HepG2 (cell line): ENCODE measurements around the gene SCFD2. TPM values are rescaled to one million over a fixed set of nuclear protein-coding genes. Genes with fewer than 3 reads are reported as not detected.

Experiments
- CBX1 ChIP-seq: IDR thresholded peaks from one replicate; pipeline ENCODE4 v1.6.1; 2016; ENCODE audit warnings: antibody characterized with exemption, low read depth
- JDP2 ChIP-seq: sonication (generic); formaldehyde crosslinking; IDR thresholded peaks from 2 replicates; pipeline ENCODE4 v1.8.1; 2022; ENCODE audit warnings: missing genetic modification reagents, borderline replicate concordance
- KAT8 ChIP-seq: IDR thresholded peaks from 2 replicates; pipeline ENCODE4 v1.6.1; 2016; ENCODE audit warnings: missing genetic modification reagents, missing compliant biosample characterization
- NFKBIZ ChIP-seq: IDR thresholded peaks from 2 replicates; pipeline ENCODE4 v1.6.1; 2018; ENCODE audit warnings: missing genetic modification reagents, missing compliant biosample characterization
- PHF20 ChIP-seq: sonication (generic); formaldehyde crosslinking; IDR thresholded peaks from 2 replicates; pipeline ENCODE4 v1.5.0; 2020; ENCODE audit warnings: mild to moderate bottlenecking, missing genetic modification reagents
- SOX6 ChIP-seq, 2 experiments: fragments of 450-650 bp in 1 of 2; sonication (generic) in 1 of 2; formaldehyde crosslinking in 1 of 2; IDR thresholded peaks; 2 replicates each; pipeline versions ENCODE4 v1.4.0 to v1.6.1; 2017 to 2020; ENCODE audit warnings: antibody characterized with exemption in 1 of 2, mild to moderate bottlenecking in 1 of 2, missing genetic modification reagents in 1 of 2
- TRIM24 ChIP-seq: sonication (generic); formaldehyde crosslinking; IDR thresholded peaks from 2 replicates; pipeline ENCODE4 v1.8.0; 2022; ENCODE audit warnings: mild to moderate bottlenecking, missing genetic modification reagents
- ZC3H4 ChIP-seq: sonication (generic); formaldehyde crosslinking; IDR thresholded peaks from 2 replicates; pipeline ENCODE4 v1.4.0; 2020; ENCODE audit warnings: missing genetic modification reagents, borderline replicate concordance
- ZFP41 ChIP-seq: sonication (generic); formaldehyde crosslinking; IDR thresholded peaks from 2 replicates; pipeline ENCODE4 v1.4.0; 2020; ENCODE audit warnings: mild to moderate bottlenecking, missing genetic modification reagents, borderline replicate concordance
- ZMYM4 ChIP-seq: sonication (generic); formaldehyde crosslinking; IDR thresholded peaks from 2 replicates; pipeline ENCODE4 v1.8.1; 2023; ENCODE audit warnings: mild to moderate bottlenecking, missing genetic modification reagents
- ZNF383 ChIP-seq: sonication (generic); formaldehyde crosslinking; IDR thresholded peaks from 2 replicates; pipeline ENCODE4 v1.4.0; 2020; ENCODE audit warnings: missing genetic modification reagents, mild to moderate bottlenecking, borderline replicate concordance
- ZNF530 ChIP-seq: sonication (generic); formaldehyde crosslinking; IDR thresholded peaks from 2 replicates; pipeline ENCODE4 v1.5.0; 2020; ENCODE audit warnings: low read depth, mild to moderate bottlenecking, missing genetic modification reagents
- ZNF549 ChIP-seq: sonication (generic); formaldehyde crosslinking; IDR thresholded peaks from 2 replicates; pipeline ENCODE4 v1.5.0; 2020; ENCODE audit warnings: missing genetic modification reagents
- ZNF737 ChIP-seq: sonication (generic); formaldehyde crosslinking; IDR thresholded peaks from 2 replicates; pipeline ENCODE4 v1.5.0; 2020; ENCODE audit warnings: missing genetic modification reagents, mild to moderate bottlenecking, borderline replicate concordance
- polyA plus RNA-seq, 8 experiments: library from polyadenylated mRNA; depleted of rRNA in 3 of 8; stranded (reverse) in 7 of 8; unstranded in 1 of 8; fragments of >200 nt; fragmentation: Illumina TruSeq in 4 of 8; extraction: Trizol in 4 of 8; gene quantifications; 2 replicates each; pipeline versions ENCODE4 v1.2.1 to v1.2.3, GENCODE V29; 2011 to 2016; ENCODE audit warnings: low read depth in 4 of 8, missing spikeins in 1 of 8, mixed read lengths in 1 of 8; ENCODE audit not compliant: insufficient read depth in 1 of 8
- total RNA-seq, 5 experiments: library from RNA; depleted of rRNA; stranded (reverse); fragments of >200 nt; fragmentation: Illumina TruSeq; extraction: Trizol; gene quantifications; 2 replicates each; pipeline ENCODE4 v1.2.3, GENCODE V29; 2016; ENCODE audit warnings: low read depth in 1 of 5
- TF ChIP-seq, protein P1 (sequence below): sonication (generic); formaldehyde crosslinking; conservative IDR thresholded peaks from 2 replicates; pipeline ENCODE4 v1.8.0; 2022; ENCODE audit warnings: mild to moderate bottlenecking, moderate library complexity, missing genetic modification reagents
- TF ChIP-seq, protein P2 (sequence below): sonication (generic); formaldehyde crosslinking; IDR thresholded peaks from 2 replicates; pipeline ENCODE4 v1.5.0; 2020; ENCODE audit warnings: mild to moderate bottlenecking, missing genetic modification reagents
- TF ChIP-seq, protein P3 (sequence below): sonication (generic); formaldehyde crosslinking; IDR thresholded peaks from 2 replicates; pipeline ENCODE4 v1.5.0; 2020; ENCODE audit warnings: mild to moderate bottlenecking, low read depth, missing genetic modification reagents, borderline replicate concordance
- TF ChIP-seq, protein P4 (sequence below): sonication (generic); formaldehyde crosslinking; IDR thresholded peaks from 2 replicates; pipeline ENCODE4 v1.4.0; 2020; ENCODE audit warnings: missing genetic modification reagents
- TF ChIP-seq, protein P5 (sequence below): sonication (generic); formaldehyde crosslinking; IDR thresholded peaks from 2 replicates; pipeline ENCODE4 v1.4.0; 2020; ENCODE audit warnings: missing genetic modification reagents, low read depth, mild to moderate bottlenecking, borderline replicate concordance
- TF ChIP-seq, protein P6 (sequence below): sonication (generic); formaldehyde crosslinking; IDR thresholded peaks from 2 replicates; pipeline ENCODE4 v1.4.0; 2020; ENCODE audit warnings: missing genetic modification reagents, borderline replicate concordance

Gene SCFD2
- total and polyA plus RNA-seq, 2 of the 13 experiments (the other 11 are each of a cell fraction or from before 2014, with no cell fraction given): 4.6 to 15.6 TPM

DNA sequence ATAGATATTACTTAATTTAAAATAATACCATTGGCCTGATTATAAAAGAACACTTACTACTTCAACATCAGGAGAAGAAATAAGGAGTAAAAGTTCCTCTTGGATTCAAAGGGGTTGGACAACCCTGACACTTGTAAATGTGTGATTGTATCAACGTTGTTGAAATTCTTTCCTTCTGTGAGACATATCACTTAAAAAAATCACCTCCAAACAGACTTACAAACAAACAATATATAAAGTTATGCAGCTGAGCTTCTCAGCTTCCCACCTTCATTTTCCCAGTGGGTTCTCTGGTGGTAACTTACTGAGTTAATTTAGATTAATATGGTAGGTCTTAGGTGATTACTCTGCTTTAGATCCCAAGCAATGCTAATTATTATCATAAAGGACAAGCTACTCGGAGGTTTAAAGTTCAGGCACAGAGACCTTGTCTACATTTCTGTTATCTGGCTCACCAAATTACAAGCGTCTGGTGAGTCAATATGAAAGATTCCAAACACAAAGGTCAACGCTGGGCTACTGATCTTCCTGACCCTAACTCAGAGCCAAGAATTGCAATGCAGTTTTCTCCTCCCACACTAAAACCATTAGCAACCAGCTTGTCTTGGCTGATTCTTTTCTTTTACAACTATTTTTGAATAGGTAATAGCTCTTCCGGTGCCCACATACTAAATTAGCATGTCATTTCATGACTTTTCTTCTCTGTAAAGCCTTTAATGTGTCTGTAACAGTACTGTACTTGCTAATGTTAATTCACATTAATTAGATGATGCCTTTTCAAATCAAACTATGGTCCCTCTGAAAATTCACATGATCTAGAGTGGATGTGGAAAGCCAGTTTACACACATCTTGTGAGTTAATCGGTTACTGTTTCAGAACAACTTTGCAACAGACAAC, 346.1 kb downstream of the SCFD2 start (continued):
- no peak for TF ChIP-seq ZNF530
- TF ChIP-seq, protein P1, sequence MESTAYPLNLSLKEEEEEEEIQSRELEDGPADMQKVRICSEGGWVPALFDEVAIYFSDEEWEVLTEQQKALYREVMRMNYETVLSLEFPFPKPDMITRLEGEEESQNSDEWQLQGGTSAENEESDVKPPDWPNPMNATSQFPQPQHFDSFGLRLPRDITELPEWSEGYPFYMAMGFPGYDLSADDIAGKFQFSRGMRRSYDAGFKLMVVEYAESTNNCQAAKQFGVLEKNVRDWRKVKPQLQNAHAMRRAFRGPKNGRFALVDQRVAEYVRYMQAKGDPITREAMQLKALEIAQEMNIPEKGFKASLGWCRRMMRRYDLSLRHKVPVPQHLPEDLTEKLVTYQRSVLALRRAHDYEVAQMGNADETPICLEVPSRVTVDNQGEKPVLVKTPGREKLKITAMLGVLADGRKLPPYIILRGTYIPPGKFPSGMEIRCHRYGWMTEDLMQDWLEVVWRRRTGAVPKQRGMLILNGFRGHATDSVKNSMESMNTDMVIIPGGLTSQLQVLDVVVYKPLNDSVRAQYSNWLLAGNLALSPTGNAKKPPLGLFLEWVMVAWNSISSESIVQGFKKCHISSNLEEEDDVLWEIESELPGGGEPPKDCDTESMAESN: 0 out of 2 replicates have a peak, but pooled peaks have one; percentile 34
- no peak for TF ChIP-seq JDP2 (CRISPR knock-in tag)
- TF ChIP-seq ZNF737 (CRISPR knock-in tag): no peak
- TF ChIP-seq, protein P2, sequence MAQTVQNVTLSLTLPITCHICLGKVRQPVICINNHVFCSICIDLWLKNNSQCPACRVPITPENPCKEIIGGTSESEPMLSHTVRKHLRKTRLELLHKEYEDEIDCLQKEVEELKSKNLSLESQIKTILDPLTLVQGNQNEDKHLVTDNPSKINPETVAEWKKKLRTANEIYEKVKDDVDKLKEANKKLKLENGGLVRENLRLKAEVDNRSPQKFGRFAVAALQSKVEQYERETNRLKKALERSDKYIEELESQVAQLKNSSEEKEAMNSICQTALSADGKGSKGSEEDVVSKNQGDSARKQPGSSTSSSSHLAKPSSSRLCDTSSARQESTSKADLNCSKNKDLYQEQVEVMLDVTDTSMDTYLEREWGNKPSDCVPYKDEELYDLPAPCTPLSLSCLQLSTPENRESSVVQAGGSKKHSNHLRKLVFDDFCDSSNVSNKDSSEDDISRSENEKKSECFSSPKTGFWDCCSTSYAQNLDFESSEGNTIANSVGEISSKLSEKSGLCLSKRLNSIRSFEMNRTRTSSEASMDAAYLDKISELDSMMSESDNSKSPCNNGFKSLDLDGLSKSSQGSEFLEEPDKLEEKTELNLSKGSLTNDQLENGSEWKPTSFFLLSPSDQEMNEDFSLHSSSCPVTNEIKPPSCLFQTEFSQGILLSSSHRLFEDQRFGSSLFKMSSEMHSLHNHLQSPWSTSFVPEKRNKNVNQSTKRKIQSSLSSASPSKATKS (CRISPR knock-in tag): no peak
- TF ChIP-seq ZFP41 (CRISPR knock-in tag): no peak
- peak; percentile 93 for TF ChIP-seq ZMYM4
- no peak for TF ChIP-seq SOX6 (IDR thresholded peaks at IDR 0.05)
- TF ChIP-seq SOX6 (CRISPR knock-in tag; IDR thresholded peaks at IDR 0.05): peak; percentile 93
- TF ChIP-seq, protein P3, sequence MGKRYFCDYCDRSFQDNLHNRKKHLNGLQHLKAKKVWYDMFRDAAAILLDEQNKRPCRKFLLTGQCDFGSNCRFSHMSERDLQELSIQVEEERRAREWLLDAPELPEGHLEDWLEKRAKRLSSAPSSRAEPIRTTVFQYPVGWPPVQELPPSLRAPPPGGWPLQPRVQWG (CRISPR knock-in tag): no peak
- TF ChIP-seq NFKBIZ (CRISPR knock-in tag): peak; percentile 85; the same call in 1 of the 2 replicates
- peak; percentile 62; the same call in 1 of the 2 replicates for TF ChIP-seq KAT8
- TF ChIP-seq, protein P4, sequence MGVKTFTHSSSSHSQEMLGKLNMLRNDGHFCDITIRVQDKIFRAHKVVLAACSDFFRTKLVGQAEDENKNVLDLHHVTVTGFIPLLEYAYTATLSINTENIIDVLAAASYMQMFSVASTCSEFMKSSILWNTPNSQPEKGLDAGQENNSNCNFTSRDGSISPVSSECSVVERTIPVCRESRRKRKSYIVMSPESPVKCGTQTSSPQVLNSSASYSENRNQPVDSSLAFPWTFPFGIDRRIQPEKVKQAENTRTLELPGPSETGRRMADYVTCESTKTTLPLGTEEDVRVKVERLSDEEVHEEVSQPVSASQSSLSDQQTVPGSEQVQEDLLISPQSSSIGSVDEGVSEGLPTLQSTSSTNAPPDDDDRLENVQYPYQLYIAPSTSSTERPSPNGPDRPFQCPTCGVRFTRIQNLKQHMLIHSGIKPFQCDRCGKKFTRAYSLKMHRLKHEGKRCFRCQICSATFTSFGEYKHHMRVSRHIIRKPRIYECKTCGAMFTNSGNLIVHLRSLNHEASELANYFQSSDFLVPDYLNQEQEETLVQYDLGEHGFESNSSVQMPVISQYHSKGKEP: no peak
- no peak for TF ChIP-seq ZNF549 (CRISPR knock-in tag)
- TF ChIP-seq, protein P5, sequence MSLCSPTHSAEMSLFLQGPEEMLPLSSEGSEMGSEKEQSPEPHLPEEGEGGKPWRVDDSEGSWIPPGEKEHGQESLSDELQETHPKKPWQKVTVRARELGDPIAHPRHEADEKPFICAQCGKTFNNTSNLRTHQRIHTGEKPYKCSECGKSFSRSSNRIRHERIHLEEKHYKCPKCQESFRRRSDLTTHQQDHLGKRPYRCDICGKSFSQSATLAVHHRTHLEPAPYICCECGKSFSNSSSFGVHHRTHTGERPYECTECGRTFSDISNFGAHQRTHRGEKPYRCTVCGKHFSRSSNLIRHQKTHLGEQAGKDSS (CRISPR knock-in tag): no peak
- TF ChIP-seq ZC3H4 (CRISPR knock-in tag): no peak
- TF ChIP-seq TRIM24 (CRISPR knock-in tag): no peak
- TF ChIP-seq, protein P6, sequence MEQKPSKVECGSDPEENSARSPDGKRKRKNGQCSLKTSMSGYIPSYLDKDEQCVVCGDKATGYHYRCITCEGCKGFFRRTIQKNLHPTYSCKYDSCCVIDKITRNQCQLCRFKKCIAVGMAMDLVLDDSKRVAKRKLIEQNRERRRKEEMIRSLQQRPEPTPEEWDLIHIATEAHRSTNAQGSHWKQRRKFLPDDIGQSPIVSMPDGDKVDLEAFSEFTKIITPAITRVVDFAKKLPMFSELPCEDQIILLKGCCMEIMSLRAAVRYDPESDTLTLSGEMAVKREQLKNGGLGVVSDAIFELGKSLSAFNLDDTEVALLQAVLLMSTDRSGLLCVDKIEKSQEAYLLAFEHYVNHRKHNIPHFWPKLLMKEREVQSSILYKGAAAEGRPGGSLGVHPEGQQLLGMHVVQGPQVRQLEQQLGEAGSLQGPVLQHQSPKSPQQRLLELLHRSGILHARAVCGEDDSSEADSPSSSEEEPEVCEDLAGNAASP (CRISPR knock-in tag): peak; percentile 80; the same call in 1 of the 2 replicates
- no peak for TF ChIP-seq CBX1
- no peak for TF ChIP-seq ZNF383 (CRISPR knock-in tag)
- no peak for TF ChIP-seq PHF20 (CRISPR knock-in tag)
